Left hindlimb (tissue), 1 donor: ENCODE data around the gene SPIN3.
"Not testable (repeated sequence)": the region's sequence is repeated elsewhere in the genome, so short reads cannot be mapped to it uniquely, and the experiment has no call there.

Experiments used
- DNase-seq: peaks from one replicate; pipeline ENCODE4 v3.0.0-alpha.2; 2018

SPIN3 gene

DNA sequence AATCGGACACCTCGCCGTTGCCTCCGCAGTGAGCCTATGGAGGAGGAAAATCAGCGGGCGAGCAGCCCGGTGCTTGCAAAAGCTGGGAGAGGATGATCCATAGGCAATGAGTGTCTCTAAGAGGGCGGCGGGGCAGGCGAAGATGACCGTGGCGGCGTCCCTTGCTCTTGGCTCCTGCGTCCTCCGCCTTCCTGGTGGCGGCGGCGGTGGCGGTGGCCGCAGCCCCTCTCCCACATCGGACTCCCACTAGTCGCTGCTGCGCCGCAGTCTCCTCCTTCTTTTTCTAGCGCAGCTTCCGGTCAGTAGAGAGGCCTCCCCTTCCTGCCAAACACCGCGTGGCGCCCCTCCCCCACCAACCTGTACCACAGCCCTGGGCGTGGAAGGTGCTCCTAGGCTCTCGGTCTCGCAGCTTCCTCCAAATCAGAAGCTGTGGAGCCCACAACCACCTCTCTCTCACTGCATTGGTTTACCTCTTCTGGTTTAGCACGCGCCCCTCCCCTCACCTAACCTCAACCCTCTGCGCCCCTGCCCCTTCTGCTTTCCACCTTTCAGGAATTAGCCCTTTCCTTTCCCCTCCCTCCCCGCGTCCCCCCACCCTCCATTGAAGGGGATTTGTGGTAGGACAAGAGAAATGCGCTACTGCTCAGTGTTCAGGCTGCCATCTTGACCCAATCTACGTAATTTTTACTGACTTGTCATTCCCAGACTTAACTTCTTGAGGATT lies at the start of gene SPIN3:
Gene SPIN3, minus strand, starts transcription at position 271 of the 724 bp plus-strand sequence. CDS start 594 bp downstream, outside the sequence.
- DNase-seq, result peak; percentile 85

DNA sequence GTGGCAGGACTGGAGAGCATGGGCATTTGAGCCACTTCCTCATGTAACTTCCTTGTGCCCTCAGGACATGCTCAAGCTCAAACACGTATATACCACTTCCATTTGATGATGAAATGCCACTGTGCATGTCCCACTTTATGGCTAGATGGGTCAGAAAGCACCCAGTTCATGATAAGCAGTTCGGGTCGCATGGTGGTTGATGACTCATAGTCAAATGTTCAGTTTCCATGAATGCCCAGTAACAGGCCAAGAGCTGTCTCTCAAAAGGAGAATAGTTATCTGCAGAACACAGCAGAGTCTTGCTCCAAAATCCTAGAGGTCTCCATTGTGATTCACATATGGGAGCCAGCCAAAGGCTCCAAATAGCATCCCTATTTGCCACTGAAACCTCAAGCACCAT lies 48.9 kb upstream of the SPIN3 start:
- no peak for DNase-seq

DNA sequence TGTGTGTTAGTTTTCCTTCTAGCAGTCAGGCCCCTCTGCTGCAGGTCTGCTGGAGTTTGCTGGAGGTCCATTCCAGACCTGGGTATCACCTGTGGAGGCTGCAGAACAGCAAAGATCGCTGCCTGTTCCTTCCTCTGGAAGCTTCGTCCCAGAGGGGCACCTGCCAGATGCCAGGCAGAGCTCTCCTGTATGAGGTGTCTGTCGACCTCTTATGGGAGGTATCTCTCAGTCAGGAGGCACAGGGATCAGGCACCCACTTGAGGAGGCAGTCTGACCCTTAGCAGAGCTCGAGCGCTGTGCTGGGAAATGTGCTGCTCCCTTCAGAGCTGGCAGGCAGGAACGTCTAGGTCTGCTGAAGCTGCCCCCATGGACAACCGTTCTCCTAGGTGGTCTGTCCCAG lies 41.9 kb upstream of the SPIN3 start:
- DNase-seq, result not testable (repeated sequence)

DNA sequence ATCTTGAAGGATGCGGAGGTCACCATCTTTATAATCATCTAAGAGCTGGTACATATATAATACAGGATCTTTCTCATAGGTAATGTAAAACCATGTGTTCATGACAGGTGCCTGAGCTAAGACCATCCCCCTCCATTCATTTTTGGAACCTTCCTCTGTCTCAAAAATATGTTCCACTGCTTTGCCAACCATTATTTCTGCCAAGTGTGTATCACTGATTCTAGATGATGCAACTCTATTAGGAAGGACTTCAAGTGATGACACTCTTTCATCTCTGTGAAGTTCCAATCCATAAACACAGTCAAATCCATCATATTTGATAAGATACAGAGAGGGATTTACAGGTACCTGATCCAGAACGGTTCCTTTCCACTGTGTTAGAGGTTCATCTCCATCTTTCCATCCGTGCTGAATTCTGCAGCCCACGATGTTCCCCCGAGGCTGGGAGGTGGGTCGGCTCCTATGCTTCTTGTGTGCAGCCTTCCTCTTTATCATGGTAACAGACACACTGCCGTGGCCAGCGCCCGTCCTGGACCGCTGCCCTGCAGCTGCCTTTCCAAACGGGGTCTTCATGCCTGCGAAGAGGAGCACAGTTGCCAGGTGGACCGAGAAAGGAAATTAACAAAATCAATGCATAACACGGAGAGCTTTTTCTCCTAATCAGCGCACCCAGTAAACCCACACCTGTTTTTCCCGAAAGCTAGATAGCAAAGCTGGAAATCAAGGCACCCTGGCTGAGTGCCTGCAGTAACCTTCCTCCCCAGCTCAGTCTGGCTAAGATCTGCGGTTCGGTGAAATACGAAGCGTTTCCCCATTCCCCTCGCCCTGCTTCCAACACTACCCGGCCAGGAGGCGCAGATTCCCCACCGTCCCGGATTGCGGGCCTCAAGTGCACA lies 718 bp downstream of the SPIN3 start:
- no peak for DNase-seq

DNA sequence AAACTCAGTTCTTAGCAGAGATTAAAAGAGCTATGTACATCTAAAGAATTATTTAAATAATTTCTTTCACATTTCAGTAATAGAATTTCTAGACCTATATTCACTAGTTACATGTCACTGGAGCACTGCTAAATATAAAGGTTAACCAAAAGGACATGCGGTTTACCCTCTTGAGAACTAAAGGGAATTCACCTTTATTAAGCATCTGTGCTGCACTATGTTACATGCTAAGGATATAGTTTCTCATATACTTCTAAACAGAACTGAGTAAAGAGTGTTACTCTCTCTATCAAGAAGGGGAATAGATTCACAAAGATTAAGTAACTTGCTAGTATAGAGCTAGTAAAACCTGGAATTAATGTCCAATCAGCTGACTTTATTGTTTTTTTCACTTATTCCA lies 7.6 kb downstream of the SPIN3 start:
- DNase-seq, result no peak

DNA sequence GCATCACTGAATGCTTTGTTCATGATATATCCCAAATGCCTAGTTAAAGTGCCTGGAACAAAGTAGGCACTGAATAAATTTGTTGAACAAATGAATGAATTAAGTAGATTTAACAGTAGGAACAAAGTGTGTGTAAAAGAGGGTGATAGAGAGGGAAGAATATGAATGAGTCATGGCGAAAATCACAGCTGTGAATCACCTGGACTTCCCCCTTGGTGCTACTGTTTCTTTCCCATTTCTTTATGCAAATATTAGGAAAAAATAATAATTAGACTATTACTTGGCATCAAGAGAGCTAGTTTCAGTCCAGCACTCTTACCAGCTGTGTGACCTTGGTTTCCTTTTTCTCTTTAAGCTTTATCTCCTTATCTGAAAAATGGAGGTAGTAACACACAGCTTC lies 9.2 kb downstream of the SPIN3 start:
- DNase-seq, result no peak

DNA sequence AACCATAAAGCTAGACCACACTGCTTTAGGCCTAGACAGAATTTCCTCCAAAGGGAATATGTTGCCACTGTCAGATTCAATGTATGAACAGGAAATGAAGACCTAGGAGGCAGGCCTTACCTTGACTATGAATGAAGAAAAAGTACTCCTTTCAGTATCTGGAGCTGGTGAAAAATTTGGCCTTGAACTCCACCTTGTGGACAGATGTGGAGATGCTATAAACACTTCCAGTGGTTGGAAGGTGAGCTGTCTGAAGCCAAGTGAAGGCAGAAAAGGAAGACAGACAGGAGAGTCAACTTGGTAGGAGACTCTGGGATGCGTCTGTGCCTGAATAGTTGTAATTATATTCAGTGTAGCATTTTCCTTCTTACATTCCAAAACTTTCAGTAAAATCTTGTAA lies 17.2 kb downstream of the SPIN3 start:
- DNase-seq, result no peak

DNA sequence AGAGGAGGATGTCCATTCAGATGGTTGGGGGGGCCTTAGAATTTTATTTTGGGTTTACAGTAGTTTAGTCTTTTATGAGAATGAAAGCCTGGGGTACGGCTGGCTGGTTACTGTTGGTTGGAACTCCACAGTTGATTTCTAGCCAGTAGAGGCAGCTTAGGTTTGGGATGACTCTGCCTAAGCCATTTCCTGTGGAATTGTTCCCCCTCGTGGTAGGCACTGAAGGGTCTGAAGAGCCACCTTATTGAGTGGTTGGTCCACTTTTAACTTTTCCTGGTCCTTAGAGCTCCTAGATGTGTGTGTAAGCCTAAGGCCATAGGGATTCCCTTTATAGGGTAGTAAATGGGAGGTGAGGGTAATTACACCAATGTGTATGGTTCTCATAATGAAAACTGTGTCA lies 19.7 kb downstream of the SPIN3 start:
- DNase-seq, result no peak

DNA sequence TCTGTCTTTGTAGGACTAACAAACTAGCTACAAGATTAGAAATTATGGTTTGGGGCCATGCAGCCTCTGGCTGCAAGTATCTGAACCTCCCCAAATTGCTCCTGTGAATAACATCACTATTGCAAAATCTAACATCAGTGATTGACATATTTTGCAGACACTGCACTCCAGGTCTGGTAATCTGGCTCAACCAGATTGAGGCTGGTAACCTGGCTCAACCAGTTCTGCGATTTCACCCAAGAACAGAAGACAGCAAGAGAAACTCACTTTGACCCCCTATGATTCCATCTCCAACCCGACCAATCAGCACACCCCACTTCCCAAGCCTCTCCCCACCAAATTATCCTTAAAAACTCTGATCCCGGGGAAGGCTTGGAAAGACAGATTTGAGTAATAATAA lies 20.9 kb downstream of the SPIN3 start:
- no peak for DNase-seq

DNA sequence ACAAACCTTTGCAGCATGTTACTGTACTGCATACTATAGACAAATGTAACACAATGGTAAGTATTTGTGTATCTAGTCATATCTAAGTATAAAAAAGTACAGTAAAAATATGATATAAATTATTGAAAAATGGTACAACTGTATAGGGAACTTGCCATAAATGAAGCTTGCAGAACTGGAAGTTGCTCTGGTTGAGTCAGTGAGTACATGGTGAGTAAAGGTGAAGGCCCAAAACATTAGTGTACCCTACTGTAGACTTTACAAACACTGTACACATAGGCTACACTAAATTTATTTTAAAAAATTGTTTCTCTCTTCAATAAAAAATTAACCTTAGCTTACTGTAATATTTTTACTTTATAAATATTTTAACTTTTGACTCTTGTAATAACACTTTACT lies 25.8 kb downstream of the SPIN3 start:
- no peak for DNase-seq

DNA sequence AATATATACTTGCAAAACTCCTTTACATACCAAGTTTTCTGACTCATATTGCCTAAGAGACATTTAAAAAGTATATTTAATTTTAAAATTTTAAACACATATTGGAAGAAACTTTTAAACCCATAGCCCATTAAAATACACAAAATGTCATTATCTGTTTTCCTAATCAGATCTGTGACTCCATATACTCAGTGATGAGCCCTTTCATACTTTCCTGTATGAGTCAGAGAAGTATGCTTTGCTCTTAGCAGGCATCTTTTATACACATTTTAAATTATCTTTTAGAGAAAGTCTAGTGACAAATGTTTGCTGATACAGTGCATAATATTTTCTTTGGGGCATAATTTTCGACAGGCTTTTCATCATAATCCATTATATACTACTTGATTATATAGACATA lies 26.4 kb downstream of the SPIN3 start:
- no peak for DNase-seq

DNA sequence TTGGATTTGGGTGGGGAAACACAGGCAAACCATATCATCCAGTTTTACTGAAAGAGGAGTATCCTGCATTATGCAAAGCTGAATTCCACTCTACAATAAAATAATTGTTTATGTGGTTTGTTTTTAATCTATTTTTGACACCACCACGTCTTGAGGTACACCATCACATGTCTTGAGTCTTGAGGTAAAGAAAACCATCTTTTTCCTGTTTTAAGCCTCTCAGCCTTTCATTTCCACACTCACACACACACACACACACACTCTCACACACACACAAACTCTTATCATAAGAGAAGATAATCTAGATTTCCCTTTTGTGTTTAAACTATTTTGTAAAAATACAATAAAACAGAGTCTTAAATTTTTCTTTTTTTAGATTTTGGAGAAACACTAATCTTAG lies 32.0 kb downstream of the SPIN3 start:
- DNase-seq, result no peak

DNA sequence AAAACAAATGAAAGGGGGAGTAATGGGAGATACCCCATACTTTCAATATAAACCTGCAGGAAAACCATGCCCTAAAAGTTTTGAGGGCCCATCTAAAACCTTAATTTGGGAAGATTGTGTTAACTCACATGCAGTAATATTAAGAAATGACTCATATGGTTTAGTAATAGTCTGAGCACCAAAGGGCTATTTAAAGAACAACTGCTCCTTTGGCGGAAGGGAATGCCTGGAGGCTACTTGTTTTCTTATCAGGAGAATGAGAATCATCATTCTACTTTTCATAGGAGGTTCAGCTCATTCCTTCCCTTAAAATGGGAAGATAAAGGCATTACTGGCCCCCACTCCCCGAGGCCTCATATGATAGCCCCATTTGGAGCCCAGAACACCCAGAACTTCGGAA lies 47.6 kb downstream of the SPIN3 start:
- no peak for DNase-seq

DNA sequence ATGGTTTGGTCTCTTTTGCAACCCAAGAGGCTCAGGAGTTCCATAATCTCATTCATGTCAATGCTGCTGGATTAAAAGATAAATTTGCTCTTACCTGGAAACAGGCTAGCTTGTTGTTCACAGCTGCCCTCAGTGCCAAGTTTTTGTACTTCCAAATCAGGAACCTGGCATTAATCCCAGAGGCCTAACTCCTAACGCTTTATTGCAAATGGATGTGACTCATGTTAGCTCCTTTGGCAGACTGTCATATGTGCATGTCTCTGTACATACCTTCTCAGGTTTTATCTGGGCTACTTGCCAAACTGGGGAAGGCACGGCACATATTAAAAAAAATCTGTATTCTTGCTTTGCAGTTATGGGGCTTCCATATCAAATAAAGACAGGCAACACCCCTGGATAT lies 49.1 kb downstream of the SPIN3 start:
- DNase-seq, result not testable (repeated sequence)

DNA sequence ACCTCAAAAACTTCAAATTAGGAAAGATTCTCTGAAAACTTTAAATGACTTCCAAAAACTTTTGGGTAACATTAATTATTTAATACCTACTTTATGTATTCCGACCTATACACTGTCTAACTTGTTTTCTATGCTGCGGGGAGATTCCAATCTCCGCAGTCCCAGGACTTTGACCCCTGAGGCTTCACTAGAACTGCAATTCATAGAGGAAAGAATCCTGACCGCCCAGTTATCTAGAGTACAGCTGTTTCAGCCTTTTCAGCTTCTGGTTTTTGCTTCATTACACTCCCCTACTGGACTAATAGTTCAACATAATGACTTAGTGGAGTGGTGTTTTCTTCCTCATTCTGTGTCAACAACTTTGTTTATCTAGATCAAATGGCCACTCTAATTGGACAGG lies 50.1 kb downstream of the SPIN3 start:
- not testable (repeated sequence) for DNase-seq

DNA sequence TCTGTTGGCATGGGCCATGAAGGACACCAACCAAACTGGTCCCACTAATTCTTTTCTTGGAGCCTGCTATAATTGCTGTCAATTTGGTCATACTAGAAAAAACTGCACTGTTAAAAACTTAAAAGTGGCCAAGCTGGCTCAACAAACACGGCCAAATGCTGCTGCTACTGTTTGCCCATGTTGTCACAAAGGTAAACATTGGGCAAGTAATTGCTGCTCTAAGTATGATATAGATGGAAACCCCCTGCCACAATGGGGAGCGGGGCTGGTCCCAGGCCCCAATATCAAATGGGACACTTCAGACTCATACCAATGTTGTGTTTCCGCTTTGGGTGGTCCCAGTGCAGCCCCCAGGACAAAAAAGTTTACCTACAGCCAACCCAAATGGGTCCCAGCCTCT lies 52.1 kb downstream of the SPIN3 start:
- DNase-seq, result no peak
